ENCODE measurements around the gene PTPRU.
A peak's percentile ranks its signal among the peaks of the same experiment; 100 is the strongest.

The PTPRU gene

DNA sequence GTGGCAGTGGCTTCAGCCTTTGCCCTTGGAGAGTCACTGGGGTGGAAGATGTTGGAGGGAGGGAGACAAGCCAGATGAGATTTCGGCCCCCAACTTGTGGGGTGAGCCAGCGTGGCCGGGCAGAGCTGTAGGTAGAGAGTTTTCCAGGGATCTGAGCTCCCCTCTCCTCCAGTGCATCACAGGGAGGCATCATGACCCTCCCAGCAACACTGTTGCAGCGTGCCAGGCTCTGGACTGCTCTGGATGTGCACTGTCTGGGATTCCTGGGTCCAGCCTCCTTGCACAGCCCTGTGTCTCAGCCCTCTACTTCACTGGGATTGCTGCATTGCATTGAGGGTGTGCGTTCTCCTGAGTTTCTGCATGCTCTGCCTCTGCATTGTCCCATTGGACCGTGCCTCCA lies 8.9 kb downstream of the PTPRU start:
- no peaks in the 10 kb centered on the region for H4K20me1 ChIP-seq (ENCODE audit: low read depth, low read length)
- no peaks in the 10 kb centered on the region for H3K9me3 ChIP-seq (ENCODE audit: insufficient read depth, low read length)
- no peak overlapping the region for H2AFZ ChIP-seq (ENCODE audit: low read depth, low read length, severe bottlenecking)
- H3K27me3 ChIP-seq (ENCODE audit: low read length), result no peaks in the 10 kb centered on the region
- H3K27ac ChIP-seq (ENCODE audit: low read depth, low read length), result no peak overlapping the region
- no peaks in the 10 kb centered on the region for H3K36me3 ChIP-seq (ENCODE audit: low read length)
- no peak overlapping the region for H3K4me2 ChIP-seq (ENCODE audit: low read depth, low read length, poor library complexity, severe bottlenecking)
- H3K9ac ChIP-seq (ENCODE audit: low read length), result no peak overlapping the region
- H3K79me2 ChIP-seq (ENCODE audit: insufficient read depth, low read length), result no peaks in the 10 kb centered on the region
- no peaks in the 10 kb centered on the region for H3F3A ChIP-seq (ENCODE audit: insufficient read depth)
- no peaks in the 10 kb centered on the region for H3K9me2 ChIP-seq (replicated peaks; ENCODE audit: insufficient read depth, low read length)
- TF ChIP-seq, protein P1, sequence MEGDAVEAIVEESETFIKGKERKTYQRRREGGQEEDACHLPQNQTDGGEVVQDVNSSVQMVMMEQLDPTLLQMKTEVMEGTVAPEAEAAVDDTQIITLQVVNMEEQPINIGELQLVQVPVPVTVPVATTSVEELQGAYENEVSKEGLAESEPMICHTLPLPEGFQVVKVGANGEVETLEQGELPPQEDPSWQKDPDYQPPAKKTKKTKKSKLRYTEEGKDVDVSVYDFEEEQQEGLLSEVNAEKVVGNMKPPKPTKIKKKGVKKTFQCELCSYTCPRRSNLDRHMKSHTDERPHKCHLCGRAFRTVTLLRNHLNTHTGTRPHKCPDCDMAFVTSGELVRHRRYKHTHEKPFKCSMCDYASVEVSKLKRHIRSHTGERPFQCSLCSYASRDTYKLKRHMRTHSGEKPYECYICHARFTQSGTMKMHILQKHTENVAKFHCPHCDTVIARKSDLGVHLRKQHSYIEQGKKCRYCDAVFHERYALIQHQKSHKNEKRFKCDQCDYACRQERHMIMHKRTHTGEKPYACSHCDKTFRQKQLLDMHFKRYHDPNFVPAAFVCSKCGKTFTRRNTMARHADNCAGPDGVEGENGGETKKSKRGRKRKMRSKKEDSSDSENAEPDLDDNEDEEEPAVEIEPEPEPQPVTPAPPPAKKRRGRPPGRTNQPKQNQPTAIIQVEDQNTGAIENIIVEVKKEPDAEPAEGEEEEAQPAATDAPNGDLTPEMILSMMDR (IDR thresholded peaks at IDR 0.05; ENCODE audit: insufficient read depth, low read length, poor library complexity, severe bottlenecking), result no peak
- TF ChIP-seq EZH2phosphoT487 (conservative IDR thresholded peaks at IDR 0.05; ENCODE audit: low read length), result no peak
- no peak overlapping the region for H3K4me3 ChIP-seq (ENCODE audit: insufficient read depth, low read length, poor library complexity, severe bottlenecking)

DNA sequence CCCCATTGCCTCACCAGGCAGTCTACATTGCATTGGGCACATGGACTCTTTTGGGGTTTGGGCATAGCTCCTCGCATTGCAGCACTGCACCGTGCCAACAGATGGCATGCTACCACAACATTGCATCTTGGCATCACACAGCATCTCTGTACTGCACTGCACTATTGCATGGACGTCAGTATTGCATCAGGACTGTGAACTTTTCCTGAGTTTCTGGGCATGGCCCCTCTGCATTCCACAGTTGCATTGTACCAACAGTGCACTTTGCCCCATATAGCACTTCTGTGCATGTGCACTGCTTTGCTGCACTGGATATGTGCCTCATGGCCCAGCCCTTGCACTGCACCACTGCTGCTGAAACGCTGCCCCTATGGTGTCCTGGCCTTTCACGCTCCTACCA lies 9.6 kb downstream of the PTPRU start:
- H3K27me3 ChIP-seq (ENCODE audit: low read length), result no peaks in the 10 kb centered on the region
- no peaks in the 10 kb centered on the region for H3K36me3 ChIP-seq (ENCODE audit: low read length)
- no peak overlapping the region for H3K27ac ChIP-seq (ENCODE audit: low read depth, low read length)
- H3K9me3 ChIP-seq (ENCODE audit: insufficient read depth, low read length), result no peaks in the 10 kb centered on the region
- TF ChIP-seq, protein P1 (IDR thresholded peaks at IDR 0.05; ENCODE audit: insufficient read depth, low read length, poor library complexity, severe bottlenecking), result peak; percentile 61
- no peak for TF ChIP-seq EZH2phosphoT487 (conservative IDR thresholded peaks at IDR 0.05; ENCODE audit: low read length)
- no peaks in the 10 kb centered on the region for H3K9me2 ChIP-seq (replicated peaks; ENCODE audit: insufficient read depth, low read length)
- H3F3A ChIP-seq (ENCODE audit: insufficient read depth), result no peaks in the 10 kb centered on the region
- no peak overlapping the region for H2AFZ ChIP-seq (ENCODE audit: low read depth, low read length, severe bottlenecking)
- no peaks in the 10 kb centered on the region for H4K20me1 ChIP-seq (ENCODE audit: low read depth, low read length)
- H3K9ac ChIP-seq (ENCODE audit: low read length), result no peak overlapping the region
- H3K4me2 ChIP-seq (ENCODE audit: low read depth, low read length, poor library complexity, severe bottlenecking), result no peak overlapping the region
- H3K4me3 ChIP-seq (ENCODE audit: insufficient read depth, low read length, poor library complexity, severe bottlenecking), result no peak overlapping the region
- H3K79me2 ChIP-seq (ENCODE audit: insufficient read depth, low read length), result no peaks in the 10 kb centered on the region

DNA sequence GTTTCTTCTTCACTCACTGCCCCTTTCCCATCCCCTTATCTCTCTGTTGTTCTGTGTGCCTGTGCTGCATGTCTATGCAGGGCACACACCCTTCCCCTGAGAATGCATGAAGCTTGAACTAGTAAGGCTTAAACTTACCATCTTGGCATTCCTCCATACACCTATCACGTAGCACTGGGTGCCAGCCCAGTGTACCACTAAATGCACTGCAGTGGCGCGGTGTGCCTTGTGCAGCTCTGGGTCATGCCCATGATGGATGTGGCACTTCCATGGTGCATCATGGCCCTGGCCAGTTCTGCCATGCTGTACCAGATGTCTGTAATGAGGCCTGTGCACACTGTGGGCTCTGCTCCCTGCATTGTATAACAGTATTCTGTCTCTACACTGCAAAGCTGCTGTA lies 10.7 kb downstream of the PTPRU start:
- H2AFZ ChIP-seq (ENCODE audit: low read depth, low read length, severe bottlenecking), result no peak overlapping the region
- no peaks in the 10 kb centered on the region for H3K9me2 ChIP-seq (replicated peaks; ENCODE audit: insufficient read depth, low read length)
- H3F3A ChIP-seq (ENCODE audit: insufficient read depth), result no peaks in the 10 kb centered on the region
- TF ChIP-seq, protein P1 (IDR thresholded peaks at IDR 0.05; ENCODE audit: insufficient read depth, low read length, poor library complexity, severe bottlenecking), result no peak
- no peak for TF ChIP-seq EZH2phosphoT487 (conservative IDR thresholded peaks at IDR 0.05; ENCODE audit: low read length)
- no peaks in the 10 kb centered on the region for H4K20me1 ChIP-seq (ENCODE audit: low read depth, low read length)
- no peaks in the 10 kb centered on the region for H3K36me3 ChIP-seq (ENCODE audit: low read length)
- no peak overlapping the region for H3K27ac ChIP-seq (ENCODE audit: low read depth, low read length)
- no peaks in the 10 kb centered on the region for H3K27me3 ChIP-seq (ENCODE audit: low read length)
- H3K9ac ChIP-seq (ENCODE audit: low read length), result no peak overlapping the region
- no peaks in the 10 kb centered on the region for H3K79me2 ChIP-seq (ENCODE audit: insufficient read depth, low read length)
- no peaks in the 10 kb centered on the region for H3K9me3 ChIP-seq (ENCODE audit: insufficient read depth, low read length)
- no peak overlapping the region for H3K4me2 ChIP-seq (ENCODE audit: low read depth, low read length, poor library complexity, severe bottlenecking)
- no peak overlapping the region for H3K4me3 ChIP-seq (ENCODE audit: insufficient read depth, low read length, poor library complexity, severe bottlenecking)
